Measurements from ENCODE around the gene TMEM156. TPM values are rescaled to one million over a fixed set of nuclear protein-coding genes. Genes with fewer than 3 reads are reported as not detected.

Gene TMEM156
- total RNA-seq, 4 donors from 2014 or later: not detected

- ATAC-seq: no peak
- no peaks in the 10 kb centered on the region for H3K36me3 ChIP-seq
- H3K4me1 ChIP-seq: peaks cover 3 to 64% (median 3%) of the 10 kb centered on the region in 3 donors
- no peaks in the 10 kb centered on the region for H3K27me3 ChIP-seq
- H3K4me3 ChIP-seq: no peak overlapping the region
- H3K9me3 ChIP-seq: no peaks in the 10 kb centered on the region
- no peak for TF ChIP-seq POLR2A (IDR thresholded peaks at IDR 0.05)
- H3K27ac ChIP-seq: no peak overlapping the region
- 59 to 75% methylated on average over 1 of the region's 1 CpG for WGBS, 2 donors (ENCODE audit: low coverage in 1 of 2)
Measured at GRCh38 chr4:39048311-39048710, 16.1 kb upstream of the TMEM156 start.

- Histone ChIP-seq H3K27ac (peak overlapping the region in 1 of 4 donors; percentile 97), H3K4me3 (no peak overlapping the region), H3K36me3 (no peaks in the 10 kb centered on the region), H3K4me1 (peaks cover 3 to 70% (median 6%) of the 10 kb centered on the region in 3 donors), H3K9me3 (no peaks in the 10 kb centered on the region), H3K27me3 (no peaks in the 10 kb centered on the region)
- WGBS, 2 donors (ENCODE audit: low coverage in 1 of 2): 67 to 73% methylated on average over 2 of the region's 2 CpGs
- ATAC-seq: no peak
- TF ChIP-seq CTCF (IDR thresholded peaks at IDR 0.05) (no peak), POLR2A (IDR thresholded peaks at IDR 0.05) (no peak), EP300 (IDR thresholded peaks at IDR 0.05) (no peak), POLR2AphosphoS5 (IDR thresholded peaks at IDR 0.05) (no peak)
Measured at GRCh38 chr4:39047681-39048080, 15.5 kb upstream of the TMEM156 start.

- no peaks in the 10 kb centered on the region for H3K27me3 ChIP-seq
- no peak for ATAC-seq
- TF ChIP-seq EP300 (IDR thresholded peaks at IDR 0.05) (no peak), POLR2AphosphoS5 (IDR thresholded peaks at IDR 0.05) (no peak), CTCF (IDR thresholded peaks at IDR 0.05) (no peak), POLR2A (IDR thresholded peaks at IDR 0.05) (no peak)
- H3K36me3 ChIP-seq: no peaks in the 10 kb centered on the region
- H3K9me3 ChIP-seq: no peaks in the 10 kb centered on the region
- H3K4me1 ChIP-seq: peaks cover 3 to 67% (median 6%) of the 10 kb centered on the region in 3 donors
- H3K4me3 ChIP-seq: peak overlapping the region in 1 of 2 donors; percentile 90
- 83 to 87% methylated on average over 7 to 8 of the region's 8 CpGs for whole genome bisulfite sequencing, 2 donors (ENCODE audit: low coverage in 1 of 2)
- H3K27ac ChIP-seq: peak overlapping the region in 2 of 4 donors; percentile 97
Measured at GRCh38 chr4:39046249-39046648, 14.0 kb upstream of the TMEM156 start.

DNA sequence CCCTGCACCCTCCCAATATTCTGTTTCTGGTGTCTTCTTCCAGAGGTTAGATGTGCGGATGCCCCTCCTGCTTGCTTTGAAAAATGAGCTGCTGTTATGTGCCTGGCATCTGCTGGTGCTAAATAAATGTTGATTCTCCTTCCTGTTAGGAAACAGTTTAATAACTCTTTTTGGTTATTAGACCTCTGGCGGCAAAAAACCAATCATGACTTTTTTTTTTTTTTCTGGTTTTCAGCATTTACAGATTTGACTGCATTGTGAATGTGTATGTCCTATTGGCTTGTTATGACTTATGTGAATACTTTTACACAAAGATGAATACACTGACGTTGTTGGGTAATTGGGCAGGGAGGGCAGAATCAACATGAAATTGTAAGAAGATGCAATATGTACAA lies 13.6 kb upstream of the TMEM156 start:
- H3K27me3 ChIP-seq: no peaks in the 10 kb centered on the region
- no peaks in the 10 kb centered on the region for H3K9me3 ChIP-seq
- peak overlapping the region; percentile 73 to 90 for H3K4me3 ChIP-seq
- no peaks in the 10 kb centered on the region for H3K36me3 ChIP-seq
- peaks cover 3 to 62% (median 6%) of the 10 kb centered on the region in 3 donors for H3K4me1 ChIP-seq
- no peak for TF ChIP-seq POLR2AphosphoS5 (IDR thresholded peaks at IDR 0.05)
- no peak for TF ChIP-seq CTCF (IDR thresholded peaks at IDR 0.05)
- no peak for TF ChIP-seq POLR2A (IDR thresholded peaks at IDR 0.05)
- no peak for TF ChIP-seq EP300 (IDR thresholded peaks at IDR 0.05)
- ATAC-seq: no peak
- H3K27ac ChIP-seq: peak overlapping the region; percentile 77 to 97 (median 94)
- WGBS, 2 donors (ENCODE audit: low coverage in 1 of 2): 0 to 19% methylated on average over 2 to 3 of the region's 3 CpGs

DNA sequence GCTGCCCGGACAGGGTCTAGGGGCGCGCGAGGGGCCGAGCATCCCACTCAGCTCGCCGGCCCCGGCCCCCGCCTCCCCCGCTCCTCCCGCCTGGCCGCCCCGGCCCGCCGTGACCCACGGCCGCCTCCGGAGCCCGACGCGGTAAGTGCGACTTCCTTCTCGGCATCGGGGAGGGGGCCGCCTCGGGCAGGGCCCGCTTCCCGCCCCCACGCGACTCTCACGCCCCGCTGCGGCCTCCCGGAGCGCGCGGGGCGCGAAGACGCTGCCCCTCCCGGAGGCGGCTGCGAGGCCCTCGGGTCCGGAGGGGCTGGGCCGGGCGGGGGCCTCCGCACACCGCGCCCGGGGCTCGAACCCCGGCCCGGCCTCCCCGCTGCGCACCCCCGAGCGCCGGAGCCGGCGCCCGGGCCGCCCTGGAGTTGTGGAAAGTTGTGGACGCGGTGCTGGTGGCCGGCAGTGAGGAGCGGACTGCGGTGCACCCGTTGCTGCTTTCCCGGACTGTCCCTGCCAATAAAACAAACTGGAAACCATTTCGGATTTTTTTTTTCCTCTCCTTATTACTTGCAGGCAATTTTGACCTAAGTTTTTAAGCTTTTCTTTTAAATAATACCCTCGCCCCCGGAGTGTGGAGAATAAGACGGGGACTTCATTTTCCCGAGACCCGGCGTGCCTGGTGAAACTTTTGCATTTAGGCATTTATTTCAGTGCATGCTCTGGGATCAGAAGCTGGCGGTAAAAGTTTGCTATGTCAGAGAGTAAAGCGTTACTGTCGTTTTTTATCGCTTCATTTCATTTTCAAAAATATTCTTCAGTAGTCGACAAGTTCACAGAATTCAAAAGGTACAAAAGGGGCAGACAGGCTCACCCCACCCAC lies 13.0 kb upstream of the TMEM156 start:
- no peaks in the 10 kb centered on the region for H3K36me3 ChIP-seq
- peaks cover 0 to 56% (median 6%) of the 10 kb centered on the region in 3 donors for H3K4me1 ChIP-seq
- peak overlapping the region; percentile 73 to 90 for H3K4me3 ChIP-seq
- WGBS, 2 donors (ENCODE audit: low coverage in 1 of 2): 0% methylated on average over 13 to 14 of the region's 82 CpGs
- H3K9me3 ChIP-seq: no peaks in the 10 kb centered on the region
- H3K27me3 ChIP-seq: no peaks in the 10 kb centered on the region
- peak overlapping the region; percentile 77 to 97 (median 94) for H3K27ac ChIP-seq
- ATAC-seq: peak; percentile 63
- TF ChIP-seq CTCF (IDR thresholded peaks at IDR 0.05) (no peak), POLR2AphosphoS5 (IDR thresholded peaks at IDR 0.05) (no peak), POLR2A (IDR thresholded peaks at IDR 0.05) (peak; percentile 12 to 22), EP300 (IDR thresholded peaks at IDR 0.05) (no peak)
